ENCODE results near the gene PTPRN2.

PTPRN2 gene

DNA sequence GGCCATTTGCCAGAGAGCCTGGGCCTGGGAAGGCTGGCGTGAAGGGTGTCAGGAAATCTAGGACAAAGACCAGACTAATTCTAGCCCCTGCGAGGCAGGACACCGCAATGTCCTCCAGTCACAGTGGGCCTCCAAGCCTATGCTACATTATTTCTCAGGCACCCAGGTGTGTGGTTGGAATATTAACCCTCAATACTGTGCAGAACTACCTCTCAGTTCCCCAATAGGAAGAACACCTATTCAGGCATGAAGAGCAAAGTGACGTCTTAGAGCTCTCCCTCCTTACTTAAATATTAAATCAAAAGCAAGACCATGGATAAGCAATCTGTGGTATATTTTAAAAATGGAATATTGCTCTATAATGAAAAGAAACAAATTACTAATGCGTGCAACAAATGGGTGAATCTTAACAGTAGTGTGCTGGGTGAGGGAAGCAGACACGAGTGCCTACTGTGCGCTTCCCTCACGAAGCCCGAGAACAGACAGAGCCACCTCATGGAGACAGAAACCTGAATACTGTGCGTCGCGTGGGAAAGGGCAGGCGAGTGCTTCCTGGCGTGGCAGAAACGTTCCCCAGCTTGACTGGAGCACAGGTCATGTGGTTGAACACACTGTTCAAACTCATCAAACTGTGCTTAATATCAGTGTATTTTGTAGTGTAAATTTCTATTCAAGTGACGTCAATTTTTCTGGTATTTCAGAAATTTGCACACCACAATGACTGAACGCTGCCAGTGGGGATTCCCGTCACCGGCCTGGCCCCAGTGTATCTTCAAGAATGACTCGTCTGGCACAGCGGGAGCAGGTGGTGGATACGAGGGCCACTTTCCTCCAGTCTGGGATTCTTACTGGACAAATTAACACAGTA lies 15.5 kb upstream of the PTPRN2 start:
- no peak for DNase-seq (ENCODE audit: low spot score)

DNA sequence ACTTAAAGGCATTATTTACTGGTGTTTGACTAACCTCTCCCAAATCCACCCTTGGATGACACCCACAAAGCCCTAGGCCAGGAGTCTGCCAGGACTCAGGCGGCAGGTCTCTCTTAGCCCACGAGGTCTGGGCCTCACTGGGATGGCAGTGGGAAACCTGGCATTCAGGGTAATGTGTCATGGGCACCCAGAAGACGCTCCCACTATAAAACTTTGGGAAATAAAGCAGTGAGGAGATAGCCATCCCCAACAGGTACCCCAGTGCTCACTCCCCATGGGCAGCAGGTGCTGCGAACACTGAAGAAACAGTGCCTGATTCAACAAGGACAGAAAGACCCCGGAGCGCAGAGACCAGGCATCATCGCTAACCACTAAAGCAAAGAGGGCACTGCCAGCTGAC lies 14.4 kb upstream of the PTPRN2 start:
- DNase-seq (ENCODE audit: low spot score): no peak

DNA sequence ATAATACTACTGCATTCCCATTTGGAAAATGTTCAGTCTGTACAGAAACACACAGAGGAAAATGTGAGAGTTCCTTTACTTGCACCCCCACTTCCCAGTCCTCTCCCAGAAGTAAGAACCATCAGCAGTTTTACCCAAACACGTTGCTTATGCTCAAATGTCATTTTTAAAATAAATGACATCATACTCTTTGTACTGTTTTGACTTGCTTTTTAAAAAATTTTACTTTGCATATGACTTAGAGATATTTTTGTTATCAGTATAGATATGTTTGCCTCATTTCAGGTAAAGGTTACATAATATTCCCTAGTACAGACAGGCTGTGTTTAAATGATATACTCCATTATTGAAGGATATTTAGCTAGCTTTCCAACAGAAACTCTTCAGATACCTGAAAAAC lies 13.5 kb upstream of the PTPRN2 start:
- DNase-seq (ENCODE audit: low spot score): no peak

DNA sequence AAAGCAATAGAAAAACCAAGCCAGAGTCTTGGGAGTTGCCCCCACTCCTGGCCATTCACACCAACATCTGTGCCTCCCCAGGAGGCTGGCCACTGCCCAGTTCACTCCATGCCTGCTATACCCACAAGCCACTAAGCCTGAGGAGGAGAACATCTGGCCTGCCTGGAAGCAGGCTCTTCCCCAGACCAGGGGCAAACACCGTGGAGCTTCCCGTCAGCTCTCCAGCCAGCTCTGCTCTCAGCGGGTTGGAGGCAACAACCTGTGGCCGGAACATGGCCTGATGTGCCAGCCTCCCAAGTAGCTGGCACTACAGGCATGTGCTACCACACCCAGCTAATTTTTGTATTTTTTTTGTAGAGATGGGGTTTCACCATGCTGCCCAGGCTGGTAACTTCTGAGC lies 9.1 kb upstream of the PTPRN2 start:
- DNase-seq (ENCODE audit: low spot score): no peak

DNA sequence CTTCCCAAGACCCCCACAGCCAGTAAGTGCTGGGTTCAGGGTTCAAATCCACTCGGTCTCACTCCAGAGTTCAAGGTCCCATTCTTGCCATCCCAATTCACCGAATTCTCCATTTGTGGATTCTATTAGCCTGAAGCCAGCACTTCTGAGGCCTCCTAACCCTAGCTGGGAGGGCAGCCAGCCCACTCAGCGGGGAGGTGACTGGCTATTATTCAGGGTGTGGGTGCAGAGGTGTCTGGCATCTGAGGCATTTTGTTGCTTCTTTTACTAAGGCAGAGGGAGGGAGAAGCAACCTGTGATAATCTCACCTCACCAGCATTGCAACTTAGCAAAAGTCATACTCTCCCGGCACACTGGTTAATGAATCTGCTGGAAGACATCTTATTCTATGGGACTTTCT lies 8.7 kb upstream of the PTPRN2 start:
- no peak for DNase-seq (ENCODE audit: low spot score)

DNA sequence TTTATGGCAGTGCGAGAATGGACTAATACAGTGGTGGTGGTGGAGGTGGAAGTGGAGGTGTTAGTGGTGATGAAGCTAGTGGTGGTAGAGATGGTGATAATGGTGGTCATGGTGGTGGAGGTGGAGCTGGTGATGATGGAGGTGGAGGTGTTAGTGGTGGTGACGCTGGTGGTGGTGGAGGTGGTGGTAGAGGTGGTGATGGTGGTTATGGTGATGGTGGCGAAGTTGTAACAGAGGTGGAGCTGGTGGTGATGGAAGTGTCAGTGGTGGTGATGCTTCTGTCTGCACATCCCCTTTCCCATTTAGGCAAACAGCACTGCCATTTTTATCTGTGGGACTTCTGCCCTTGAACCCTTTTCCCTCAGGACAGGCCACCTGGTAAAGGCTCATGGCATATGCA lies 7.4 kb upstream of the PTPRN2 start:
- DNase-seq (ENCODE audit: low spot score): peak; percentile 73

DNA sequence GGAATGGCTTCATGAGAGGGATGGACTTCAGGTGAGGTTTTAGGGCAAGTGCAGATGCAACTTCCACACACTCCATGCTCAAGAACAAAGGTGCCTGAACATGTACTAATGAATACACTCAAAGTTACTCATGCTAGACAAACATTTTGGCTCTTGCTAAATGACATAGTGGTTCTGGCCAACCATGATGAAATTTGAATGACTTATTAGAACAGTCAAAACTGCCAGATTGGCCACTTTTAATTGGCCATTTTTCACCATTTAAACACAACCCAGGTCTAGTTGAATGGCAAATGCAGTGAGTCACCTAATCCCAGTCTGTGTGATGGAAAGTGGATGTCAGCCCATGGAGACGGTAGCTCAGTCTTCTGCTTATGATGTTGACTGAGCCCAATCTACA lies 4.9 kb upstream of the PTPRN2 start:
- DNase-seq (ENCODE audit: low spot score): no peak

DNA sequence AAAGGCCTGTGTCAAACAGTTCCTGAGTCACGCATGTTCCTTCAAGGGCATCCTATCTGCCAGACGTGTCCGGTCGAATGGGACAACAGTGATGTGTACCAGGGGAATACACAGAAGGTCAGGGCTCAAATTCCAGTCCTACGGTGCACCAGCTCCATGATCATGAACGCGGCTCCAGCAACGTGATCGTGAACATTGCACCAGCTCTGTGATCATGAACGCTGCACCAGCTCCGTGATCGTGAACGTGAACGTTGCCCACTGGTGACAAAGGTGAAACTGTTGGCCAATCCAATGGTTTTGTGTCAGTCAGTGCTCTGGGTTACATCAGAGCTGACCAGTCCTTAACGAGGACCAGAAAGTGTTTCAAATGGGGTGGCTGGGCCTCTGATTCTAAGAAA lies 4.3 kb upstream of the PTPRN2 start:
- no peak for DNase-seq (ENCODE audit: low spot score)

DNA sequence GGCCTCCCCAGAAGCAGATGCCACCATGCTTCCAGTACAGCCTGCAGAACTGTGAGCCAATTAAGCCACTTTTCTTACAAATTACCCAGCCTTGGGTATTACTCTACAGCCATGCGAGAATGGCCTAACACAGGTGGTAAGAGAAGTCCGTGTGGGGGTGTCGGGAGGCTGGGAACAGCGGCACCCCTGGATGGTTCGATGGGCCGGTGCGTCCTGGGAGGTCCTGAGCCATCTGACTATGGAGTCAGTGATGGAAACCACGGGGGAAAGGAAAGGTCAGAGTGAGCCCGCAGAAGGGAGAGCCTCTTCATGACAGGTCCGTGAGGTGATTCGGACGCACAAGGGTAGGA lies 2.5 kb upstream of the PTPRN2 start:
- DNase-seq (ENCODE audit: low spot score): no peak

DNA sequence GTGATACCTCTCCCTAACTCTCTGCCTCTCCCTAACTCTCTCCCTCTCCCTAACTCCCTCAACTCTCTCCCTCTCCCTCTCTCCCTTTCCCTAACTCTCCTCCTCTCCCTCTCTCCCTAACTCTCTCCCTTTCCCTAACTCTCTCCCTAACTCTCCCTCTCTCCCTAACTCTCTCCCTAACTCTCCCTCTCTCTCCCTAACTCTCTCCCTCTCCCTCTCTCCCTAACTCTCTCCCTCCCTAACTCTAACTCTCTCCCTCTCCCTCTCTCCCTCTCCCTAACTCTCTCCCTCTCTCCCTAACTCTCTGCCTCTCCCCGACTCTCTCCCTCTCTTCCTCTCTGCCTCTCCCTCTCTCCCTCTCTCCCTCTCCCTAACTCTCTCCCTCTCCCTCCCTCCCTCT lies 2.0 kb upstream of the PTPRN2 start:
- DNase-seq (ENCODE audit: low spot score): no peak

DNA sequence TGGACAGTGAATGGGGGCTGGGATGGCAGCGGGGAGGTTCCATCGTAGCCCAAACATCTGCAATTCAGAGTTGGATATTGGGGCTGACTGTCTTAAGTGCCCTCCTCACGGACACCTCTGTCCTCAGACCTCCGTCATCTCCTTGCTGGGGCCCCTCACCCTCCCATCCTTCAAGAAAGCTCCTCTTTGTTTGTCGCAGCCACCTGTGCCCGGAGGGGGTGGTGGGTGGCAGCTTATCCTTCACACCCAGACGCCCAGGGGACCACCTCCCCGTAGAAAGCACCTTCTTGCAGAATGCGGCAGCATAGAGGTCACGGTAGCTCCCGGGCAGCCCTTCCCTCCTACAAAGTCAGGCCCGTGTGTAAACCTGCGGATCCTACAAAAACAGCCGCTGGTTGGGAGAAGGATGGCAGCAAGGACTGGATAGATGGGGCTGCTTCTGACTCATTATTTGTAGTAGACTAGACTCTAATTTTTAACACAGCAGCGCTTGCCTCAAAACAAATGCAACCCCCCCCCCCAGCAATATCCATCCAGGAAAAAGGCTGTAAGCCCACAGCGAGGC lies 1.3 kb upstream of the PTPRN2 start:
- DNase-seq (ENCODE audit: low spot score): no peak

DNA sequence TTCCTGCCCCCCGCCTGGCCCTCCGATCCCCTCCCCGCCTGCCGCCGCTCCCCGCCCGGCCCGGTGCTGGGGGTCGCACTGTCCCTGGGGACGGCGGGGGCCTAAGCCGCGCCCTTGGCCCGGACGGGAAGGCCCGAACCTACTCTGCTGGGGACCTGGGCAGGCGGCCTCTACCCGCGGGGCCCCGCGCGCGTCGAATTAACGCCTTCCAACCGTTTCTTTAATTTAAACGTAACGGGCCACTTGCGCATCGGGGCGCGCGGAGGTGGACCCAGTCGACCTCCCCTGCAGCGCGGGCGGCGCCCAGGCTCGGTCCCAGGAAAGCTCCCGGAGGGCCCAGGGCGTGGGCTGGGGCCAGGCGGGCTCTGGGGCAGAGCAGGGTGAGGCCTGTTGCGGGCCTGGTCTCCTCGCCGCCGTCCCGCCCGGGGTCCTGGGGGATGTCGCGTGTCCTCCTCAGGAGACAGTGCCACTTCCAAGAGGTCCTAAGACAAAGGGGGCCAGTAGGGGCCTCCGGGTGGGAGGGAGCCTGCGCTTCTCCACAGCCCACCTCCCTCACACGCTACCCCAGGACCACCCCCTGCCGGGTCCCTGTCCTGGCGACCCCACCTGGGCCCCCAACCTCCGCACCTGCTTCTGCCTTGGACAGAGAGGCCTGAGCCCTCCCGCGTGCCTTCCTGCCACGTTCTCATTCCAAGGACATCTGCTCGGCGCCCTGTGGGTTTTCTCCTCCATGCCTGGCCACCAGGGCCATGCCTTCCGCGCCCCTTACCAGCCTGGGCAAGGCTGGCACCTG lies 658 bp upstream of the PTPRN2 start:
- no peak for DNase-seq (ENCODE audit: low spot score)

DNA sequence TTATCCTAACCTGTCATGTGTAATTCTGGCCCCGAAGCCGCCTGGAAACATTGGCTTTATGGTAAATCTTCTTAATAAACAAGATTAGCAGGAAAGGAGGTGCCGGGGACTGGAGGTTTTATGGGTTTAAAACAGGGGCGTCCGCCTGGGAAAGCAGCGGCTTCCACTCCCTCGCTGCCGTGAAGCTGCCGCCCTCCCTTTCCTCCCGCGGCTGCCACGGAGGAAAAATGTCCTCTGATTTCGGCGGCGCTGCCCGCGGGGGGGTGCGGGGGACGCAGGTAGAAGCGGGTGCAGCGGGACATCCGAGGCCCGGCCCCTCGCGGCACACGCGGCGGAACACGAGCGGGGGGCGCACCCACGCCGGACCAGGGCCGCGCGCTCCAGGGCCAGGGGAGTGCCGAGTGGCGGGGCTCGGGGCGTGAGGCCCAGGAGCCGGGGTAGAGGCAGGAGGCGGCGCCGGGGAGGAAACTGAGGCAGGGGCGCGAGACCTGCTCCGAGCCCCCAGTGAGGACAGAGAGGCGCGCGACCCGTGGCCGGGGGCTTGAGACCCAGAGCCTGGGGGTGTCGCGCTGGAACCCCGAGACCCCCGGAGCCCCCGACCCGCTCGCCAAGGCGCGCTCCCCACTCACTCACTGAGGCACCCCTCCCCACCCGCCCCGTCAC lies 993 bp downstream of the PTPRN2 start:
- no peak for DNase-seq (ENCODE audit: low spot score)

DNA sequence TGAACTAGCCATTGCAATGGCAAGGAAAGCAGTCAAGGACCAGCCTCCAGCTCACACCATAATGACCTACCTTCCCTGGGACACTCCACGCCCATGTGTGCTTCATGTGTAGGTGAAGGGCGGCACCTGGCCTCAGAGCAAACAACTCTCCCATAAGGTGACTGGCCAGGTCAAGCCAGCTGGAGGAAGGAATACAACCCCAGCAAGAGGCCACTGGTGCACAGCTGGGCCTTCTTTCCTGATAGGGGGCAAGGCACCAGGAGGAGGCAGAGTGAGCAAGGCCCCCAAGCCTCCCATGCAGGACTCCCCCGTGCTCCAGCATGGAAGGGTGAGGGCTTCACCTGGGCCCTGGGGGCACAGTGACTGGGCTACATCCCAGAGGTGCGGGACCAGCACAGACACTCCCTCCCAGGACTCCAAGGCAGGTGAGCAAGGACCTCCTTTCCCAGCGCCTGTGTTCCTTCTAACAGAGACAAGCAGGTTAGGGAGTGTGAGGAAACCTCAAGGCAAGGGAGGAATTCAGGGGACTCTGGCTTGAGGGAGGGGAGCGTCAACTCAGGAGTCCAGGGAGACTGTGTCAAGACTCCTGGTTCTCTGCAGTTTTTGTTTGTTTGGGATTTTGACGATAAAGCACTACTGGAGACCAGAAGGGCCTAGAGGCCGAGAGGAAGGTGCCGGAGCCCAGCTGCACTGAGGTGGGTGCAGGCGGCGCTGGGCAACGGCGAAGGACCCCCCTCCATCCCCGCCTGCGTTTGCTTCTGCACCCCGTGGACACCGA lies 1.7 kb downstream of the PTPRN2 start:
- no peak for DNase-seq (ENCODE audit: low spot score)

DNA sequence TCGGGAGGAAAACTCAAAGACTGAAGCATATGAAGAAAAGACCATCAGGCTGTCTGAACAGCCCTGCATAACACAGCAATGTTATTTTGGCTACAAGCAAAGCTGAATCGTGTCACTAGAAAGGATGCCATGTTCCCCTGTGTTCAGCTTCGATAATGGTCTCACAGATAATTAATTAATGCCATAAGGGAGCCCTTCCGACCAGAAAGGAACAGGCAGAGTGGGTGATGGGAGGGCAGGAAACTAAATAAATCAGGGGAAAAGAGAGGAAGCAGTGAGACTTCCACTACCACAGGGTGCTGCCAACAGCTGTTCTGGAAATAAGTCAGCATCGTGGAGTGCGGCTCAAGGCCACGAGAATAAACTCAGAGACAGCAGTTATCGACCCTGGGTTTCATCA lies 3.2 kb downstream of the PTPRN2 start:
- no peak for DNase-seq (ENCODE audit: low spot score)

DNA sequence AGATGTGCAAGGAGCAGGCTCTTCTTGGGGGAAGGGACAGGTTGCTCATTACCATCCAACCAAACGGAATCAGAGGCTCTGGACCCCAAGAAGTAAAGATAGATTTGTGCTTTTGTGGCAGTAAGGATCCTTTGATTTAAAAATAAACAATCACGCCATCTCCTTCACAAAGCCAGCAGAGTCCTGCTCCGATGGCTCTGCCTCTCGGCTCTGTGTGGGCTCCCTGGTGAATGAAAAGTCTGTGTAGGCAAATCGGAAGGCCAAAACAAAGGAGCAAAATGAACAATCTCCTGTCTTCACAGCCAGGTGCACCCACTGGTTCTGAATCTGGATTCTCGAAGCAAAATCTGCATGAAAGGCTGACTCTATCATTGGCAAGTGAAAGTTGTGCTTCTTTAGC lies 3.8 kb downstream of the PTPRN2 start:
- no peak for DNase-seq (ENCODE audit: low spot score)

DNA sequence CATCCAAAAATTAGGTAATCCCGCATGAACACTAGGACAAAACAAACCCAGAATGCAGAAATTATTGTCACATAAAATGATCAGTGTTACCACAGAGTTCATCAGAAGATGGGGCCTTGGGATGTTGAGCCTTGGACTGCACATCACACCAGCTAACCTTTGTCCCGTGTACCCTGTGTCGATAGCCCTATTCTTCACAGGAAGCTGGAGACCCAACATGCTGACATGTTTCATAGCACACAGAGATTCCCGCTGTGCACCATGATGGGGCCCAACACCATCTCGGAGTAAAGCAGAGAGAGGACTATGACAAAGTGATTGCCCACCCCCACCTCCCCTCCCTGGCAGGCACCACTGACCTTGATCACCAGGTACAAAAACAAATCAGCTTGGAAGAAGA lies 4.5 kb downstream of the PTPRN2 start:
- no peak for DNase-seq (ENCODE audit: low spot score)

DNA sequence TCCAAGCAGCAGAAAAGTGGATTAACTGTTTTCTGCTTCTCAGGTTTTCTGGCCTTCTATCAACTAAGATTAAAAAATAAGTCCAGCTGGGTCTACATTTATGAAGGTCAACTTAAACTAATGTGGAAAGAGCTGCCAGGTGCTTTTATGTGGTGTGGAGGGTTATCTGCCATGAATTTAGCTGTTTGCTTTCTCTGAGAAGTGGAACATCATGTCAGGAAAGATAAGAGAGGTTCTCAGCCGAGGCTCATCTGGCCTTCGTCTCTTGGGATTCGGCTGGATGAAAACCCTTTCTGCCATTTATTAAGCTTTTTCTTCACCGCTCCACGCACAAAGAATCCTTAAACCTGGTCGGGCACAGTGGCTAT lies 5.5 kb downstream of the PTPRN2 start:
- no peak for DNase-seq (ENCODE audit: low spot score)

DNA sequence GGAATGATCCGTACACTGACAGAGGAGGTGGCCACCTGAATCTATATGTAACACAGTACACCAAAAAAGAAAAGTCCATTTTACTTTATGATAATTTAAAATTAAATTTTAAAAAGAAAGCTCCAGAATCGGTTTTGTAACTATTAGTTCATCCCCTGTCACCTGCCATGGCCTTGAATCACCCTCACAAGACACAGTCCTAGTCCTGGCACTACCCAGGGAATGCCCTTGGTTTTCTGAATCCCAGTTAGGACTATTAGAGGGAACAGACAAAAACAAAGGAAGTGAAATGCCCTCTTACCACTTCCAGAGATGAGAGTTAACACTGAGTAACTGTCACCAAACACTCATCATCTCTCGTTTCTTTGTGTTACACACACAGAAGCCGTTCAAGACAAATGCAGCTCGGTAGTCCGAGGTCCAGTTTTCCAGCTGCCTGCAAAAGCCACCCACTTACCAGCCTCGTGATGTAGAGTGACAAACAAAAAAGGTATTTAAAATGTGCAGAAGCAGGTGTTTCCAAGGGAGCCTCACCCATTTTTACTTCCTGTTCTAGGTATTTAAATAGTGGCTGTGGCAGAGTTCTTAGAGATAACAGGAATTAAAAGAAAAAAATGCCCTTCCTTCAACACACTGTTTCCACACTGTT lies 6.1 kb downstream of the PTPRN2 start:
- DNase-seq (ENCODE audit: low spot score): peak; percentile 92

DNA sequence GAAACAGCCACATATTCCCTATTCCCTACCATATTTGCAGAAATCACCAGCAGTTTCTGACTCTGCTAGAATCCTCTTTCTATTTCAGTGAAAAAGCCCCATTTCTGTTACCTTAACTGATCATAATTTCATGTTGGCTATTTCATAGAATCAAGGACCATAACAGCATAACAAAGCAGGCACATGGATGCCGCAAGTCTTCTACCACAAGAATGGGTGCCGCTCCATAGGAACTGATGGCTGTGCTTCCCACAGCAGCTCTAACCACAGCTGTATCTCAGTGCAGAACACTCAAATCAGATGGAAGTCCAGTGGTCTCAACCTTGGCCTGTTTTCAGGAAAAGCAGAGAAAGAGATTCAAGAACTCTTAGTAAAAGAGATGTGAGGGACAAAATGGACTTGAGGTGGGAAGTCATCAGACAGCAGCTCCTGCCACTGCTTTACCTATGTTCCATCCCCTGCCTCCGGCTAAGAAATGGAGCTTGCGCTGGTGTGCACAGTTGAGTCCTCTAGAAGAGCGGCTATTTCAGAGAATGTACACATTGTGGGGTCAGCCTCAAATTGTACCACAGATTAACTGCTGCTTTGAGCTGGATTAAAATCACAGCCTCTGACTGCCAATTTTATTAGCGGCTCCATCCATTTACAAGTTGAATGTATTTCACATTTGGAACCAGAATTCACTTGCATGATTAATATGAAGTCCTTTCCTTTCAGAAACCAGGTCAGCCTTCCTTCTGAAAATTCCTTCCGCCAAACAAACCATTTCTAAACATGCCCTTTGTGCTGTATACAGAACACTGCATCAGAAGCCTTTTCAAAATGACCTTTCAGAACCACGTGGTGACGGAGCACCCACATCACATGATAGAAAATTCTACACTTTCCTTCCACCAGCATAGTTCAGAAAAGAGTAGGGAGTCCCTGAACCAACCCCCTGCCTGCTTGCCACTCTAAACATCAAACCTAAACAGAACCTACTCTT lies 7.7 kb downstream of the PTPRN2 start:
- DNase-seq (ENCODE audit: low spot score): no peak

All from LoVo (cell line).